ENCODE data around the gene CELF6.
A peak's percentile ranks its signal among the peaks of the same experiment; 100 is the strongest.
"Not testable (repeated sequence)": the region's sequence is repeated elsewhere in the genome, so short reads cannot be mapped to it uniquely, and the experiment has no call there.

CELF6 gene

GRCh38 chr15:72289597-72290325 lies 30.2 kb downstream of the CELF6 start:
- Mint-ChIP-seq H3K4me1 (no peaks in the 10 kb centered on the region), H3K27ac (no peak overlapping the region), H3K4me3 (no peak overlapping the region), H3K9me3 (no peaks in the 10 kb centered on the region), H3K27me3 (no peaks in the 10 kb centered on the region), H3K36me3 (no peaks in the 10 kb centered on the region)

GRCh38 chr15:72288796-72289596 lies 31.0 kb downstream of the CELF6 start:
- no peak overlapping the region for H3K4me3 Mint-ChIP-seq
- no peaks in the 10 kb centered on the region for H3K36me3 Mint-ChIP-seq
- H3K27ac Mint-ChIP-seq, result no peak overlapping the region
- no peaks in the 10 kb centered on the region for H3K4me1 Mint-ChIP-seq
- no peaks in the 10 kb centered on the region for H3K9me3 Mint-ChIP-seq
- no peaks in the 10 kb centered on the region for H3K27me3 Mint-ChIP-seq

- H3K36me3 Mint-ChIP-seq, result no peaks in the 10 kb centered on the region
- H3K27me3 Mint-ChIP-seq, result no peaks in the 10 kb centered on the region
- no peaks in the 10 kb centered on the region for H3K9me3 Mint-ChIP-seq
- no peak overlapping the region for H3K4me3 Mint-ChIP-seq
- no peak overlapping the region for H3K27ac Mint-ChIP-seq
- no peaks in the 10 kb centered on the region for H3K4me1 Mint-ChIP-seq
These were observed 33.9 kb downstream of the CELF6 start for GRCh38 chr15:72285927-72286516.

GRCh38 chr15:72285402-72285801 lies 34.6 kb downstream of the CELF6 start:
- Mint-ChIP-seq H3K4me1 (no peaks in the 10 kb centered on the region), H3K27me3 (no peaks in the 10 kb centered on the region), H3K27ac (no peak overlapping the region), H3K36me3 (no peaks in the 10 kb centered on the region), H3K9me3 (no peaks in the 10 kb centered on the region), H3K4me3 (no peak overlapping the region)

GRCh38 chr15:72284781-72285180 lies 35.2 kb downstream of the CELF6 start:
- Mint-ChIP-seq H3K4me3 (no peak overlapping the region), H3K9me3 (no peaks in the 10 kb centered on the region), H3K36me3 (no peaks in the 10 kb centered on the region), H3K27ac (no peak overlapping the region), H3K27me3 (no peaks in the 10 kb centered on the region), H3K4me1 (no peaks in the 10 kb centered on the region)

GRCh38 chr15:72281713-72282112 lies 38.2 kb downstream of the CELF6 start:
- H3K27ac Mint-ChIP-seq, result no peak overlapping the region
- H3K9me3 Mint-ChIP-seq, result no peaks in the 10 kb centered on the region
- no peak overlapping the region for H3K4me3 Mint-ChIP-seq
- H3K36me3 Mint-ChIP-seq, result no peaks in the 10 kb centered on the region
- H3K4me1 Mint-ChIP-seq, result no peaks in the 10 kb centered on the region
- H3K27me3 Mint-ChIP-seq, result no peaks in the 10 kb centered on the region

- no peak overlapping the region for H3K4me3 Mint-ChIP-seq
- H3K9me3 Mint-ChIP-seq, result no peaks in the 10 kb centered on the region
- H3K27me3 Mint-ChIP-seq, result no peaks in the 10 kb centered on the region
- H3K36me3 Mint-ChIP-seq, result no peaks in the 10 kb centered on the region
- H3K4me1 Mint-ChIP-seq, result no peaks in the 10 kb centered on the region
- no peak overlapping the region for H3K27ac Mint-ChIP-seq
These were observed 39.2 kb downstream of the CELF6 start for GRCh38 chr15:72280751-72281150.

- H3K4me3 Mint-ChIP-seq, result no peak overlapping the region
- no peaks in the 10 kb centered on the region for H3K27me3 Mint-ChIP-seq
- no peak overlapping the region for H3K27ac Mint-ChIP-seq
- no peaks in the 10 kb centered on the region for H3K9me3 Mint-ChIP-seq
- no peaks in the 10 kb centered on the region for H3K36me3 Mint-ChIP-seq
- H3K4me1 Mint-ChIP-seq, result peaks cover 5% of the 10 kb centered on the region
These were observed 41.2 kb downstream of the CELF6 start for GRCh38 chr15:72278737-72279136.

GRCh38 chr15:72276326-72276700 lies 43.6 kb downstream of the CELF6 start:
- Mint-ChIP-seq H3K4me1 (peaks cover 21% of the 10 kb centered on the region), H3K4me3 (no peak overlapping the region), H3K36me3 (no peaks in the 10 kb centered on the region), H3K9me3 (no peaks in the 10 kb centered on the region), H3K27ac (no peak overlapping the region), H3K27me3 (no peaks in the 10 kb centered on the region)

GRCh38 chr15:72275635-72276325 lies 44.2 kb downstream of the CELF6 start:
- H3K27me3 Mint-ChIP-seq, H3K9me3 Mint-ChIP-seq, H3K36me3 Mint-ChIP-seq, H3K4me3 Mint-ChIP-seq, H3K27ac Mint-ChIP-seq: not testable (repeated sequence)
- H3K4me1 Mint-ChIP-seq, result peaks cover 26% of the 10 kb centered on the region

- H3K9me3 Mint-ChIP-seq, result no peaks in the 10 kb centered on the region
- peaks cover 40% of the 10 kb centered on the region for H3K4me1 Mint-ChIP-seq
- no peaks in the 10 kb centered on the region for H3K27me3 Mint-ChIP-seq
- H3K27ac Mint-ChIP-seq, result peak overlapping the region; percentile 80
- peak overlapping the region; percentile 88 for H3K4me3 Mint-ChIP-seq
- peaks cover 8% of the 10 kb centered on the region for H3K36me3 Mint-ChIP-seq
These were observed 47.0 kb downstream of the CELF6 start for GRCh38 chr15:72272997-72273352.

GRCh38 chr15:72272213-72272996 lies 47.6 kb downstream of the CELF6 start, which contains the start of gene PARP6:
TSS of gene PARP6 (minus strand) at chr15:72272554. CDS start at chr15:72267477, 5,077 bp downstream.
- Mint-ChIP-seq H3K27ac (peak within 1 kb of the TSS; percentile 91), H3K27me3 (no peaks in the 10 kb centered on the region), H3K36me3 (peaks cover 9% of the 10 kb centered on the region), H3K4me3 (peak within 1 kb of the TSS; percentile 96), H3K9me3 (no peaks in the 10 kb centered on the region), H3K4me1 (peaks cover 40% of the 10 kb centered on the region)

- Mint-ChIP-seq H3K27me3 (no peaks in the 10 kb centered on the region), H3K4me1 (peaks cover 45% of the 10 kb centered on the region), H3K4me3 (peak overlapping the region; percentile 96), H3K27ac (peak overlapping the region; percentile 91), H3K36me3 (peaks cover 13% of the 10 kb centered on the region), H3K9me3 (no peaks in the 10 kb centered on the region)
These were observed 48.1 kb downstream of the CELF6 start for GRCh38 chr15:72271895-72272212.

- peaks cover 15% of the 10 kb centered on the region for H3K36me3 Mint-ChIP-seq
- H3K4me3 Mint-ChIP-seq, result peak overlapping the region; percentile 96
- peak overlapping the region; percentile 91 for H3K27ac Mint-ChIP-seq
- H3K4me1 Mint-ChIP-seq, result peaks cover 45% of the 10 kb centered on the region
- H3K9me3 Mint-ChIP-seq, result no peaks in the 10 kb centered on the region
- H3K27me3 Mint-ChIP-seq, result no peaks in the 10 kb centered on the region
These were observed 48.7 kb downstream of the CELF6 start for GRCh38 chr15:72271221-72271620.

- Mint-ChIP-seq H3K4me1 (peaks cover 56% of the 10 kb centered on the region), H3K27ac (no peak overlapping the region), H3K9me3 (no peaks in the 10 kb centered on the region), H3K27me3 (no peaks in the 10 kb centered on the region), H3K4me3 (peak overlapping the region; percentile 96), H3K36me3 (peaks cover 23% of the 10 kb centered on the region)
These were observed 50.2 kb downstream of the CELF6 start for GRCh38 chr15:72269739-72270138.
